GM23338 (cell line): ENCODE measurements around the gene MRGPRG. TPM values are rescaled to one million over a fixed set of nuclear protein-coding genes. Genes with fewer than 3 reads are reported as not detected.

Source experiments
- ATAC-seq: fragments of 200-7000 bp; cut with Tn5 transposase; 3 replicates; pipeline ENCODE4 v1.9.1; 2020
- DNase-seq: peaks from one replicate; pipeline ENCODE4 v3.0.0-alpha.2; 2015; ENCODE audit warnings: low spot score
- H2AFZ ChIP-seq: fragments of 200-600 bp; sonication (generic); 2 replicates; pipeline ENCODE4 v1.8.0; 2016; ENCODE audit warnings: antibody characterized with exemption, mild to moderate bottlenecking, moderate library complexity
- H3F3A ChIP-seq: fragments of 200-600 bp; sonication (generic); replicated peaks from 2 replicates; pipeline ENCODE4 v1.8.0; 2017; ENCODE audit warnings: antibody characterized with exemption, mixed run types, low read depth
- H3K27ac ChIP-seq: fragments of 200-600 bp; sonication (generic); 2 replicates; pipeline ENCODE4 v1.6.1; 2016; ENCODE audit warnings: low read depth
- H3K27me3 ChIP-seq: fragments of 200-600 bp; sonication (generic); 2 replicates; pipeline ENCODE4 v1.8.0; 2016; ENCODE audit warnings: mild to moderate bottlenecking, mixed run types, moderate library complexity; ENCODE audit not compliant: insufficient read depth
- H3K36me3 ChIP-seq: fragments of 200-600 bp; sonication (generic); 2 replicates; pipeline ENCODE4 v1.8.0; 2016; ENCODE audit warnings: mild to moderate bottlenecking; ENCODE audit not compliant: insufficient read depth
- H3K4me1 ChIP-seq: fragments of 200-600 bp; sonication (generic); 2 replicates; pipeline ENCODE4 v1.8.0; 2016; ENCODE audit warnings: mild to moderate bottlenecking, moderate library complexity; ENCODE audit not compliant: insufficient read depth
- H3K4me2 ChIP-seq: fragments of 200-600 bp; sonication (generic); 2 replicates; pipeline ENCODE4 v1.7.1; 2017; ENCODE audit warnings: mixed run types
- H3K4me3 ChIP-seq: fragments of 200-600 bp; sonication (generic); 2 replicates; pipeline ENCODE4 v1.6.1; 2016; ENCODE audit warnings: mixed run types
- H3K79me2 ChIP-seq: fragments of 200-600 bp; sonication (generic); replicated peaks from 2 replicates; pipeline ENCODE4 v1.8.0; 2017; ENCODE audit warnings: mild to moderate bottlenecking; ENCODE audit not compliant: insufficient read depth
- H3K9me2 ChIP-seq: fragments of 200-600 bp; sonication (generic); 2 replicates; pipeline ENCODE4 v1.8.0; 2017; ENCODE audit not compliant: insufficient read depth
- H4K20me1 ChIP-seq: fragments of 200-600 bp; sonication (generic); replicated peaks from 2 replicates; pipeline ENCODE4 v1.8.0; 2017; ENCODE audit warnings: mild to moderate bottlenecking; ENCODE audit not compliant: insufficient read depth
- H3K27ac Mint-ChIP-seq: 2 replicates; pipeline ENCODE4 v1.8.0; 2020; ENCODE audit warnings: inconsistent platforms, mild to moderate bottlenecking, moderate library complexity, mixed read lengths
- H3K27me3 Mint-ChIP-seq: 3 replicates; pipeline ENCODE4 v1.8.0; 2022; ENCODE audit warnings: low read depth, mild to moderate bottlenecking, moderate library complexity, mixed read lengths, inconsistent platforms; ENCODE audit not compliant: insufficient read depth, poor library complexity
- H3K36me3 Mint-ChIP-seq: 3 replicates; pipeline ENCODE4 v1.8.0; 2021; ENCODE audit warnings: low read depth, mild to moderate bottlenecking, inconsistent platforms, moderate library complexity, mixed read lengths
- H3K4me1 Mint-ChIP-seq: 3 replicates; pipeline ENCODE4 v1.8.0; 2020; ENCODE audit warnings: mild to moderate bottlenecking, inconsistent platforms, mixed read lengths
- H3K4me3 Mint-ChIP-seq: 3 replicates; pipeline ENCODE4 v1.8.0; 2021; ENCODE audit warnings: moderate library complexity, mild to moderate bottlenecking, inconsistent platforms, mixed read lengths
- H3K9me3 Mint-ChIP-seq: 3 replicates; pipeline ENCODE4 v1.8.0; 2020; ENCODE audit warnings: moderate library complexity, mild to moderate bottlenecking, inconsistent platforms, mixed read lengths
- CREB1 ChIP-seq: fragments of 250-450 bp; sonication (Bioruptor Pico); IDR thresholded peaks from 2 replicates; pipeline ENCODE4 v1.5.0; 2020; ENCODE audit warnings: low read depth, mild to moderate bottlenecking, moderate library complexity
- CTCF ChIP-seq, 2 experiments: fragments of 200-600 bp in 1 of 2; sonication (generic) in 1 of 2; conservative IDR thresholded peaks; 2 replicates each; pipeline versions ENCODE4 v1.5.1 to v1.6.1; 2016 to 2017; ENCODE audit warnings: antibody characterized with exemption in 2 of 2, low read depth in 2 of 2, mild to moderate bottlenecking in 2 of 2, moderate library complexity in 1 of 2
- EZH2 ChIP-seq: fragments of 200-600 bp; sonication (generic); IDR thresholded peaks from one replicate; pipeline ENCODE4 v1.8.0; 2017; ENCODE audit warnings: antibody characterized with exemption, mild to moderate bottlenecking, low read depth; ENCODE audit not compliant: unreplicated experiment
- EZH2phosphoT487 ChIP-seq: fragments of 200-600 bp; sonication (generic); IDR thresholded peaks from one replicate; pipeline ENCODE4 v1.8.1; 2018; ENCODE audit warnings: antibody characterized with exemption; ENCODE audit not compliant: unreplicated experiment
- JUNB ChIP-seq: IDR thresholded peaks from one replicate; pipeline ENCODE4 v1.6.1; 2016; ENCODE audit warnings: antibody characterized with exemption; ENCODE audit not compliant: unreplicated experiment
- NANOG ChIP-seq: IDR thresholded peaks from 2 replicates; pipeline ENCODE4 v1.6.1; 2016; ENCODE audit warnings: antibody characterized with exemption, borderline replicate concordance
- POLR2AphosphoS5 ChIP-seq: IDR thresholded peaks from 2 replicates; pipeline ENCODE4 v1.6.1; 2016; ENCODE audit warnings: antibody characterized with exemption, low read depth
- STAT1 ChIP-seq: IDR thresholded peaks from one replicate; pipeline ENCODE4 v1.6.1; 2016; ENCODE audit warnings: antibody characterized with exemption; ENCODE audit not compliant: unreplicated experiment
- ZNF114 ChIP-seq: fragments of 250-450 bp; sonication (Bioruptor Pico); IDR thresholded peaks from 2 replicates; pipeline ENCODE4 v1.5.0; 2020; ENCODE audit warnings: mild to moderate bottlenecking, moderate library complexity
- polyA plus RNA-seq: library from polyadenylated mRNA; unstranded; fragments of >200 nt; fragmentation: Nextera tagmentation; extraction: Ambion mirVana; gene quantifications from 2 replicates; pipeline ENCODE4 v1.2.1, GENCODE V29; 2016
- total RNA-seq: library from RNA; depleted of rRNA; stranded (reverse); fragments of >200 nt; shearing (Covaris generic); gene quantifications from 2 replicates; pipeline ENCODE4 v1.2.3, GENCODE V29; 2014
- TF ChIP-seq, protein P1 (sequence below): IDR thresholded peaks from 2 replicates; pipeline ENCODE4 v1.6.1; 2016; ENCODE audit warnings: antibody characterized with exemption
- TF ChIP-seq, protein P2 (sequence below): IDR thresholded peaks from one replicate; pipeline ENCODE4 v1.6.1; 2018; ENCODE audit warnings: antibody characterized with exemption; ENCODE audit not compliant: unreplicated experiment

Gene MRGPRG
- total and polyA plus RNA-seq, 2 experiments from 2014 or later = not detected

DNA sequence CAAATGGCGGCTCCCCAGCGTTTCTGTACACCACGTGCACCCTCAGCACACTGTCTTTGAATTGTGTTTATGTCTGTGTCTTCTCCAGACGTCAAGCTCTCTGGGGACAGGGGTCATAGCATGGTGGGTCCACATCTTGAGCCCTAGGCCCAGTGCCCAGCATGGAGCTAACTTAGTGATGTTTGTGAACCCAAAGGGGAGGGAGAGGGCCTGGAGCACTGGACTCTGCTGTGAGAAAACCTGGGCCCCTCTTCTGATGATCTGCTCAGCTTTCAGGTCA lies 4.3 kb downstream of the MRGPRG start (continued):
- TF ChIP-seq, protein P1, sequence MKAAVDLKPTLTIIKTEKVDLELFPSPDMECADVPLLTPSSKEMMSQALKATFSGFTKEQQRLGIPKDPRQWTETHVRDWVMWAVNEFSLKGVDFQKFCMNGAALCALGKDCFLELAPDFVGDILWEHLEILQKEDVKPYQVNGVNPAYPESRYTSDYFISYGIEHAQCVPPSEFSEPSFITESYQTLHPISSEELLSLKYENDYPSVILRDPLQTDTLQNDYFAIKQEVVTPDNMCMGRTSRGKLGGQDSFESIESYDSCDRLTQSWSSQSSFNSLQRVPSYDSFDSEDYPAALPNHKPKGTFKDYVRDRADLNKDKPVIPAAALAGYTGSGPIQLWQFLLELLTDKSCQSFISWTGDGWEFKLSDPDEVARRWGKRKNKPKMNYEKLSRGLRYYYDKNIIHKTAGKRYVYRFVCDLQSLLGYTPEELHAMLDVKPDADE = no peak
- TF ChIP-seq EZH2phosphoT487 = no peak
- TF ChIP-seq ZNF114 = no peak

GRCh38 chr11:3213659-3214419 lies 4.8 kb downstream of the MRGPRG start:
- Histone ChIP-seq H3K4me1 (peaks cover 13% of the 10 kb centered on the region; the same call in 1 of the 2 replicates), H4K20me1 (no peaks in the 10 kb centered on the region), H3K36me3 (0 out of 2 replicates have a peak, but pooled peaks cover 4% of the 10 kb centered on the region), H3K4me3 (no peak overlapping the region), H3K9me2 (peaks cover 2% of the 10 kb centered on the region), H3F3A (no peaks in the 10 kb centered on the region), H3K27me3 (no peaks in the 10 kb centered on the region), H3K79me2 (no peaks in the 10 kb centered on the region), H3K4me2 (no peak overlapping the region), H2AFZ (0 out of 2 replicates have a peak overlapping the region, but pooled peaks have one; percentile 43), H3K27ac (no peak overlapping the region)
- peaks cover 2% of the 10 kb centered on the region for H3K27me3 Mint-ChIP-seq
- peaks cover 24% of the 10 kb centered on the region for H3K4me1 Mint-ChIP-seq
- ATAC-seq (no peak), DNase-seq (peak; percentile 38)
- H3K9me3 Mint-ChIP-seq = no peaks in the 10 kb centered on the region
- no peak overlapping the region for H3K4me3 Mint-ChIP-seq
- H3K36me3 Mint-ChIP-seq = no peaks in the 10 kb centered on the region
- no peak overlapping the region for H3K27ac Mint-ChIP-seq
- TF ChIP-seq JUNB (no peak), EZH2phosphoT487 (no peak), POLR2AphosphoS5 (no peak), CREB1 (no peak), ZNF114 (no peak), STAT1 (no peak), EZH2 (no peak), CTCF (conservative IDR thresholded peaks at IDR 0.05; ENCODE audit: low read depth in 2 of 2) (no peak), NANOG (no peak)
- TF ChIP-seq, protein P2, sequence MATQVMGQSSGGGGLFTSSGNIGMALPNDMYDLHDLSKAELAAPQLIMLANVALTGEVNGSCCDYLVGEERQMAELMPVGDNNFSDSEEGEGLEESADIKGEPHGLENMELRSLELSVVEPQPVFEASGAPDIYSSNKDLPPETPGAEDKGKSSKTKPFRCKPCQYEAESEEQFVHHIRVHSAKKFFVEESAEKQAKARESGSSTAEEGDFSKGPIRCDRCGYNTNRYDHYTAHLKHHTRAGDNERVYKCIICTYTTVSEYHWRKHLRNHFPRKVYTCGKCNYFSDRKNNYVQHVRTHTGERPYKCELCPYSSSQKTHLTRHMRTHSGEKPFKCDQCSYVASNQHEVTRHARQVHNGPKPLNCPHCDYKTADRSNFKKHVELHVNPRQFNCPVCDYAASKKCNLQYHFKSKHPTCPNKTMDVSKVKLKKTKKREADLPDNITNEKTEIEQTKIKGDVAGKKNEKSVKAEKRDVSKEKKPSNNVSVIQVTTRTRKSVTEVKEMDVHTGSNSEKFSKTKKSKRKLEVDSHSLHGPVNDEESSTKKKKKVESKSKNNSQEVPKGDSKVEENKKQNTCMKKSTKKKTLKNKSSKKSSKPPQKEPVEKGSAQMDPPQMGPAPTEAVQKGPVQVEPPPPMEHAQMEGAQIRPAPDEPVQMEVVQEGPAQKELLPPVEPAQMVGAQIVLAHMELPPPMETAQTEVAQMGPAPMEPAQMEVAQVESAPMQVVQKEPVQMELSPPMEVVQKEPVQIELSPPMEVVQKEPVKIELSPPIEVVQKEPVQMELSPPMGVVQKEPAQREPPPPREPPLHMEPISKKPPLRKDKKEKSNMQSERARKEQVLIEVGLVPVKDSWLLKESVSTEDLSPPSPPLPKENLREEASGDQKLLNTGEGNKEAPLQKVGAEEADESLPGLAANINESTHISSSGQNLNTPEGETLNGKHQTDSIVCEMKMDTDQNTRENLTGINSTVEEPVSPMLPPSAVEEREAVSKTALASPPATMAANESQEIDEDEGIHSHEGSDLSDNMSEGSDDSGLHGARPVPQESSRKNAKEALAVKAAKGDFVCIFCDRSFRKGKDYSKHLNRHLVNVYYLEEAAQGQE = no peak
- TF ChIP-seq, protein P1 = no peak
